CD4-positive, alpha-beta T cell (primary cell): ENCODE measurements around the gene GTPBP1. TPM values are rescaled to one million over a fixed set of nuclear protein-coding genes. Genes with fewer than 3 reads are reported as not detected.

Experiments
- ATAC-seq: fragments of 200-7000 bp; cut with Tn5 transposase; one replicate; pipeline ENCODE4 v1.10.0; 2022; ENCODE audit warnings: mild to moderate bottlenecking; ENCODE audit not compliant: poor library complexity
- CTCF ChIA-PET: fragments of 350-600 bp; sonication (Branson Sonifier 250); formaldehyde crosslinking; loops from one replicate; lab custom pipeline; 2021; ENCODE audit warnings: antibody characterized with exemption, inconsistent platforms; lab: Charles Lee
- POLR2A ChIA-PET: fragments of 350-600 bp; sonication (Branson Sonifier 250); formaldehyde crosslinking; loops from one replicate; lab custom pipeline; 2021; ENCODE audit warnings: antibody characterized with exemption, inconsistent platforms; lab: Charles Lee
- DNase-seq, 14 experiments: peaks; one replicate each; pipeline ENCODE4 v3.0.0-alpha.2; 2013 to 2020; ENCODE audit warnings: mixed read lengths in 2 of 14
- H3K27ac ChIP-seq, 2 donors: one replicate each; pipeline versions ENCODE4 v1.5.1 to v1.7.0; 2013; ENCODE audit warnings: low read length in 2 of 2, low read depth in 1 of 2, mild to moderate bottlenecking in 1 of 2
- H3K27me3 ChIP-seq, 2 experiments: 1 replicate in 1 of 2; 2 replicates in 1 of 2; pipeline versions ENCODE4 v1.6.1 to v1.7.0; 2013; ENCODE audit warnings: low read length in 2 of 2, control low read depth in 1 of 2, mild to moderate bottlenecking in 1 of 2, moderate library complexity in 1 of 2; ENCODE audit not compliant: insufficient read depth in 2 of 2, control insufficient read depth in 1 of 2
- H3K36me3 ChIP-seq: one replicate; pipeline ENCODE4 v1.6.1; 2013; ENCODE audit warnings: low read length, control low read depth; ENCODE audit not compliant: insufficient read depth
- H3K4me1 ChIP-seq: one replicate; pipeline ENCODE4 v1.6.1; 2013; ENCODE audit warnings: low read length, control low read depth; ENCODE audit not compliant: insufficient read depth
- H3K4me3 ChIP-seq: one replicate; pipeline ENCODE4 v1.5.1; 2013; ENCODE audit warnings: mild to moderate bottlenecking, low read length, moderate library complexity
- H3K9me3 ChIP-seq, 2 experiments: 1 replicate in 1 of 2; 2 replicates in 1 of 2; pipeline versions ENCODE4 v1.6.1 to v1.7.0; 2013; ENCODE audit warnings: low read length in 2 of 2, mild to moderate bottlenecking in 2 of 2, control low read depth in 1 of 2, moderate library complexity in 1 of 2; ENCODE audit not compliant: control insufficient read depth in 1 of 2, insufficient read depth in 1 of 2
- H3K27ac Mint-ChIP-seq: one replicate; pipeline ENCODE4 v1.8.0; 2020; ENCODE audit warnings: mixed read lengths
- H3K27me3 Mint-ChIP-seq: one replicate; pipeline ENCODE4 v1.8.0; 2021; ENCODE audit warnings: mixed read lengths
- H3K36me3 Mint-ChIP-seq: one replicate; pipeline ENCODE4 v1.8.0; 2021; ENCODE audit warnings: low read depth, mixed read lengths
- H3K4me1 Mint-ChIP-seq: one replicate; pipeline ENCODE4 v1.8.0; 2021; ENCODE audit warnings: low read depth, mixed read lengths
- H3K4me3 Mint-ChIP-seq: one replicate; pipeline ENCODE4 v1.8.0; 2020; ENCODE audit warnings: mild to moderate bottlenecking, mixed read lengths
- H3K9me3 Mint-ChIP-seq: one replicate; pipeline ENCODE4 v1.8.0; 2020; ENCODE audit warnings: mixed read lengths
- CTCF ChIP-seq: fragments of 200-600 bp; IDR thresholded peaks from one replicate; pipeline ENCODE4 v1.8.0; 2022; ENCODE audit warnings: antibody characterized with exemption, mild to moderate bottlenecking
- intact Hi-C, 2 experiments: fragments of 100-400 bp; cut with DNase I in 1 of 2; cut with micrococcal nuclease in 1 of 2; formaldehyde crosslinking; loops; one replicate each; pipeline versions ENCODE4 v1.15.1 to v1.9.0; 2023 to 2025; cut with DNase I, micrococcal nuclease
- total RNA-seq, 174 experiments: library from RNA in 2 of 174; stranded (reverse) in 2 of 174; gene quantifications; one replicate each; pipeline ENCODE4 v1.2.3 and lab custom pipeline; 2021 to 2026

The GTPBP1 gene
- total RNA-seq, 2 experiments from 2014 or later: 263 to 272 TPM

GRCh38 chr22:38734421-38735100, 28.8 kb downstream of the GTPBP1 start:
- Mint-ChIP-seq H3K27ac (peak overlapping the region; percentile 88), H3K4me3 (peak overlapping the region; percentile 1), H3K4me1 (peaks cover 67% of the 10 kb centered on the region), H3K36me3 (peaks cover 97% of the 10 kb centered on the region), H3K9me3 (no peaks in the 10 kb centered on the region), H3K27me3 (no peaks in the 10 kb centered on the region)
- peaks cover 66% of the 10 kb centered on the region for H3K4me1 ChIP-seq
- ATAC-seq: no peak
- no peak for TF ChIP-seq CTCF
- DNase-seq: no peak
- no peak overlapping the region for H3K4me3 ChIP-seq
- no peaks in the 10 kb centered on the region for H3K9me3 ChIP-seq
- ChIA-PET POLR2A (interaction anchor here (1.7 to 21.7 kb wide), 7 partner anchors 10 to 135 kb away, joined by 5 to 752 read pairs (median 33); partner anchors contain the start of genes GTPBP1, NPTXR and SUN2), CTCF (interaction anchor here (0.8 to 2.7 kb wide), 5 partner anchors 9 to 32 kb away, joined by 3 to 15 read pairs (median 6); partner anchors contain the start of gene GTPBP1)
- intact Hi-C loops: loop anchor here in 1 of 2 experiments (2.0 to 5.0 kb wide), 2 partner anchors 14 to 108 kb away; partner anchors contain the start of gene NPTXR
- H3K27ac ChIP-seq: peak overlapping the region in 1 of 2 donors; percentile 16
- H3K36me3 ChIP-seq: peaks cover 75% of the 10 kb centered on the region
- H3K27me3 ChIP-seq: no peaks in the 10 kb centered on the region

- ChIA-PET POLR2A (interaction anchor here (0.8 to 21.7 kb wide), 9 partner anchors 11 to 108 kb away, joined by 3 to 752 read pairs (median 7); partner anchors contain the start of genes GTPBP1, SUN2 and TOMM22), CTCF (interaction anchor here (0.8 to 1.4 kb wide), 2 partner anchors 19 to 31 kb away, joined by 3 to 4 read pairs; no protein-coding TSS in a partner anchor)
- H3K27me3 ChIP-seq: no peaks in the 10 kb centered on the region
- peaks cover 70% of the 10 kb centered on the region for H3K4me1 ChIP-seq
- peaks cover 65% of the 10 kb centered on the region for H3K4me1 Mint-ChIP-seq
- no peaks in the 10 kb centered on the region for H3K9me3 ChIP-seq
- no peaks in the 10 kb centered on the region for H3K9me3 Mint-ChIP-seq
- H3K4me3 Mint-ChIP-seq: peak overlapping the region; percentile 37
- DNase-seq (peak in 1 of 14 experiments; percentile 24), ATAC-seq (no peak)
- H3K36me3 Mint-ChIP-seq: peaks cover 97% of the 10 kb centered on the region
- H3K27ac Mint-ChIP-seq: peak overlapping the region; percentile 88
- intact Hi-C loops: loop anchor here in 1 of 2 experiments (2.0 kb wide), 1 partner anchor 14 kb away; no protein-coding TSS in a partner anchor
- no peak for TF ChIP-seq CTCF
- no peak overlapping the region for H3K4me3 ChIP-seq
- H3K27ac ChIP-seq: peak overlapping the region; percentile 22 to 43
- H3K36me3 ChIP-seq: peaks cover 75% of the 10 kb centered on the region
- no peaks in the 10 kb centered on the region for H3K27me3 Mint-ChIP-seq
These were observed 29.4 kb downstream of the GTPBP1 start for GRCh38 chr22:38735126-38735464.

GRCh38 chr22:38735465-38736256, 29.9 kb downstream of the GTPBP1 start:
- Histone ChIP-seq H3K36me3 (peaks cover 75% of the 10 kb centered on the region), H3K27me3 (no peaks in the 10 kb centered on the region), H3K4me3 (no peak overlapping the region), H3K27ac (peak overlapping the region; percentile 22 to 43), H3K4me1 (peaks cover 73% of the 10 kb centered on the region), H3K9me3 (no peaks in the 10 kb centered on the region)
- ChIA-PET POLR2A (interaction anchor here (0.8 to 21.7 kb wide), 8 partner anchors 11 to 108 kb away, joined by 3 to 752 read pairs (median 6); partner anchors contain the start of genes GTPBP1, SUN2 and TOMM22), CTCF (interaction anchor here (1.4 kb wide), 1 partner anchor 18 kb away, joined by 4 read pairs; no protein-coding TSS in a partner anchor)
- DNase-seq (peak in 2 of 14 experiments; percentile 26 to 59), ATAC-seq (peak; percentile 37)
- Mint-ChIP-seq H3K9me3 (no peaks in the 10 kb centered on the region), H3K4me1 (peaks cover 62% of the 10 kb centered on the region), H3K4me3 (peak overlapping the region; percentile 52), H3K36me3 (peaks cover 97% of the 10 kb centered on the region), H3K27me3 (no peaks in the 10 kb centered on the region), H3K27ac (peak overlapping the region; percentile 88)
- intact Hi-C loops: loop anchor here in 1 of 2 experiments (2.0 kb wide), 1 partner anchor 13 kb away; no protein-coding TSS in a partner anchor
- no peak for TF ChIP-seq CTCF
